K562 (cell line): Measurements from ENCODE around the gene RGS3. TPM values are rescaled to one million over a fixed set of nuclear protein-coding genes. Genes with fewer than 3 reads are reported as not detected.

Experiments used
- BACH1 ChIP-seq: fragments of 200-800 bp; sonication (Bioruptor generic); IDR thresholded peaks from 2 replicates; pipeline ENCODE4 v1.6.1; 2016; ENCODE audit warnings: missing genetic modification characterization, missing compliant biosample characterization
- IRF1 ChIP-seq: sonication (generic); formaldehyde crosslinking; IDR thresholded peaks from 2 replicates; pipeline ENCODE4 v1.8.0; 2022; ENCODE audit warnings: missing genetic modification reagents, mild to moderate bottlenecking, borderline replicate concordance
- MLLT1 ChIP-seq, 2 experiments: fragments of 450-650 bp; IDR thresholded peaks; 2 replicates each; pipeline ENCODE4 v1.6.1; 2016
- MLX ChIP-seq, 2 experiments: fragments of 450-650 bp in 1 of 2; sonication (generic) in 1 of 2; formaldehyde crosslinking; conservative IDR thresholded peaks; 2 replicates each; pipeline versions ENCODE4 v1.4.0 to v1.8.1; 2020 to 2022; ENCODE audit warnings: mild to moderate bottlenecking in 1 of 2, missing genetic modification reagents in 1 of 2
- RBBP5 ChIP-seq: fragments of 200-600 bp; sonication (generic); IDR thresholded peaks from 2 replicates; pipeline ENCODE4 v1.6.1; 2012; ENCODE audit warnings: borderline replicate concordance, mild to moderate bottlenecking, low read length, control low read depth, inconsistent platforms; ENCODE audit not compliant: insufficient read depth, poor library complexity, severe bottlenecking
- SLC30A9 ChIP-seq: fragments of 250-450 bp; sonication (Bioruptor Pico); IDR thresholded peaks from 2 replicates; pipeline ENCODE4 v1.8.0; 2022; ENCODE audit warnings: mild to moderate bottlenecking, moderate library complexity
- ZC3H4 ChIP-seq: sonication (generic); formaldehyde crosslinking; IDR thresholded peaks from 2 replicates; pipeline ENCODE4 v1.9.0; 2021; ENCODE audit warnings: missing genetic modification reagents, borderline replicate concordance
- polyA plus RNA-seq, 8 experiments: library from polyadenylated mRNA; depleted of rRNA in 4 of 8; stranded (reverse) in 5 of 8; unstranded in 3 of 8; fragments of >200 nt; fragmentation: Nextera tagmentation in 2 of 8; fragmentation: Illumina TruSeq in 1 of 8; extraction: Ambion mirVana in 2 of 8; extraction: Trizol in 1 of 8; gene quantifications; 2 replicates each; pipeline versions ENCODE4 v1.2.1 to v1.2.3, GENCODE V29; 2011 to 2014; ENCODE audit warnings: inconsistent platforms in 1 of 8, missing spikeins in 1 of 8
- total RNA-seq, 7 experiments: library from RNA; depleted of rRNA in 6 of 7; stranded (reverse); fragments of >200 nt in 6 of 7; fragmentation: Illumina TruSeq in 2 of 7; extraction: Trizol in 2 of 7; gene quantifications; 2 replicates each; pipeline versions ENCODE4 v1.2.1 to v1.2.3, GENCODE V29; 2011 to 2021; ENCODE audit warnings: low replicate concordance in 1 of 7
- TF ChIP-seq, protein P1 (sequence below), 2 experiments: fragments of 150-350 bp in 1 of 2; IDR thresholded peaks; 2 replicates each; pipeline ENCODE4 v1.6.1; 2012 to 2016; ENCODE audit warnings: low read depth in 2 of 2, low read length in 2 of 2, mild to moderate bottlenecking in 1 of 2, moderate library complexity in 1 of 2
- TF ChIP-seq, protein P2 (sequence below), 2 experiments: IDR thresholded peaks; 2 replicates each; pipeline ENCODE4 v1.6.1; 2012; ENCODE audit warnings: improper control_type of control experiment in 2 of 2, low read depth in 2 of 2, low read length in 2 of 2, borderline replicate concordance in 1 of 2
- TF ChIP-seq, protein P3 (sequence below): fragments of 450-650 bp; IDR thresholded peaks from 2 replicates; pipeline ENCODE4 v1.6.1; 2018; ENCODE audit not compliant: partially characterized antibody

RGS3 gene
- total and polyA plus RNA-seq, 9 of the 15 experiments (the other 6 are each of a cell fraction or from before 2014, with no cell fraction given), result 0.08 to 2.9 (median 0.95) TPM

DNA sequence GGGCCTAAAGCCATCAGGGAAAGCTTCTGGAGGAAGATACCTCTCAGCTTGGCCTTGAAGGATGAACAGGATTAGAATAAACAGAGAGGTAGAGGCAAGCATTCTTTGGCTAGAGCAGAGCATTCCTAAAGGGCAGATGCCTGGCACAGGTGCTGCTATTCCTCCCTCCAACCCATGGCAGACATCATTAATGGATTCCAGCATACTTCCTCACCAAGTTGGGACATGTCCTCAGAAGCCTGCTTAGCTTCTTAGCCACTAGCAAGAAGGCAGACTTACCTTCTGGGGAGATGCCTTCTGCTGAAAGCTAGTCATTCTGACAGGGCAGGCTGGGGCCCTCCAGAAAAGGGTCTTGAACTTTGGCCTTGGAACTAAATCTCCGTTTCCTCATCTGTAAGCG is 122.0 kb downstream of the RGS3 start (continued):
- TF ChIP-seq MLLT1 (IDR thresholded peaks at IDR 0.05) (0 out of 4 replicates have a peak, but pooled peaks of 1 of the 2 experiments have one; percentile 55), BACH1 (tag) (no peak), RBBP5 (no peak), ZC3H4 (no peak), IRF1 (CRISPR knock-in tag) (no peak), MLX (CRISPR knock-in tag; conservative IDR thresholded peaks at IDR 0.05) (no peak), SLC30A9 (CRISPR knock-in tag) (no peak)
- TF ChIP-seq, protein P1, sequence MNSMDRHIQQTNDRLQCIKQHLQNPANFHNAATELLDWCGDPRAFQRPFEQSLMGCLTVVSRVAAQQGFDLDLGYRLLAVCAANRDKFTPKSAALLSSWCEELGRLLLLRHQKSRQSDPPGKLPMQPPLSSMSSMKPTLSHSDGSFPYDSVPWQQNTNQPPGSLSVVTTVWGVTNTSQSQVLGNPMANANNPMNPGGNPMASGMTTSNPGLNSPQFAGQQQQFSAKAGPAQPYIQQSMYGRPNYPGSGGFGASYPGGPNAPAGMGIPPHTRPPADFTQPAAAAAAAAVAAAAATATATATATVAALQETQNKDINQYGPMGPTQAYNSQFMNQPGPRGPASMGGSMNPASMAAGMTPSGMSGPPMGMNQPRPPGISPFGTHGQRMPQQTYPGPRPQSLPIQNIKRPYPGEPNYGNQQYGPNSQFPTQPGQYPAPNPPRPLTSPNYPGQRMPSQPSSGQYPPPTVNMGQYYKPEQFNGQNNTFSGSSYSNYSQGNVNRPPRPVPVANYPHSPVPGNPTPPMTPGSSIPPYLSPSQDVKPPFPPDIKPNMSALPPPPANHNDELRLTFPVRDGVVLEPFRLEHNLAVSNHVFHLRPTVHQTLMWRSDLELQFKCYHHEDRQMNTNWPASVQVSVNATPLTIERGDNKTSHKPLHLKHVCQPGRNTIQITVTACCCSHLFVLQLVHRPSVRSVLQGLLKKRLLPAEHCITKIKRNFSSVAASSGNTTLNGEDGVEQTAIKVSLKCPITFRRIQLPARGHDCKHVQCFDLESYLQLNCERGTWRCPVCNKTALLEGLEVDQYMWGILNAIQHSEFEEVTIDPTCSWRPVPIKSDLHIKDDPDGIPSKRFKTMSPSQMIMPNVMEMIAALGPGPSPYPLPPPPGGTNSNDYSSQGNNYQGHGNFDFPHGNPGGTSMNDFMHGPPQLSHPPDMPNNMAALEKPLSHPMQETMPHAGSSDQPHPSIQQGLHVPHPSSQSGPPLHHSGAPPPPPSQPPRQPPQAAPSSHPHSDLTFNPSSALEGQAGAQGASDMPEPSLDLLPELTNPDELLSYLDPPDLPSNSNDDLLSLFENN (IDR thresholded peaks at IDR 0.05; ENCODE audit: low read depth in 2 of 2, low read length in 2 of 2), result 0 out of 4 replicates have a peak, but pooled peaks of 1 of the 2 experiments have one; percentile 18
- TF ChIP-seq, protein P2, sequence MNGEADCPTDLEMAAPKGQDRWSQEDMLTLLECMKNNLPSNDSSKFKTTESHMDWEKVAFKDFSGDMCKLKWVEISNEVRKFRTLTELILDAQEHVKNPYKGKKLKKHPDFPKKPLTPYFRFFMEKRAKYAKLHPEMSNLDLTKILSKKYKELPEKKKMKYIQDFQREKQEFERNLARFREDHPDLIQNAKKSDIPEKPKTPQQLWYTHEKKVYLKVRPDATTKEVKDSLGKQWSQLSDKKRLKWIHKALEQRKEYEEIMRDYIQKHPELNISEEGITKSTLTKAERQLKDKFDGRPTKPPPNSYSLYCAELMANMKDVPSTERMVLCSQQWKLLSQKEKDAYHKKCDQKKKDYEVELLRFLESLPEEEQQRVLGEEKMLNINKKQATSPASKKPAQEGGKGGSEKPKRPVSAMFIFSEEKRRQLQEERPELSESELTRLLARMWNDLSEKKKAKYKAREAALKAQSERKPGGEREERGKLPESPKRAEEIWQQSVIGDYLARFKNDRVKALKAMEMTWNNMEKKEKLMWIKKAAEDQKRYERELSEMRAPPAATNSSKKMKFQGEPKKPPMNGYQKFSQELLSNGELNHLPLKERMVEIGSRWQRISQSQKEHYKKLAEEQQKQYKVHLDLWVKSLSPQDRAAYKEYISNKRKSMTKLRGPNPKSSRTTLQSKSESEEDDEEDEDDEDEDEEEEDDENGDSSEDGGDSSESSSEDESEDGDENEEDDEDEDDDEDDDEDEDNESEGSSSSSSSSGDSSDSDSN (IDR thresholded peaks at IDR 0.05; ENCODE audit: borderline replicate concordance in 1 of 2, low read depth in 2 of 2, low read length in 2 of 2), result no peak
- TF ChIP-seq, protein P3, sequence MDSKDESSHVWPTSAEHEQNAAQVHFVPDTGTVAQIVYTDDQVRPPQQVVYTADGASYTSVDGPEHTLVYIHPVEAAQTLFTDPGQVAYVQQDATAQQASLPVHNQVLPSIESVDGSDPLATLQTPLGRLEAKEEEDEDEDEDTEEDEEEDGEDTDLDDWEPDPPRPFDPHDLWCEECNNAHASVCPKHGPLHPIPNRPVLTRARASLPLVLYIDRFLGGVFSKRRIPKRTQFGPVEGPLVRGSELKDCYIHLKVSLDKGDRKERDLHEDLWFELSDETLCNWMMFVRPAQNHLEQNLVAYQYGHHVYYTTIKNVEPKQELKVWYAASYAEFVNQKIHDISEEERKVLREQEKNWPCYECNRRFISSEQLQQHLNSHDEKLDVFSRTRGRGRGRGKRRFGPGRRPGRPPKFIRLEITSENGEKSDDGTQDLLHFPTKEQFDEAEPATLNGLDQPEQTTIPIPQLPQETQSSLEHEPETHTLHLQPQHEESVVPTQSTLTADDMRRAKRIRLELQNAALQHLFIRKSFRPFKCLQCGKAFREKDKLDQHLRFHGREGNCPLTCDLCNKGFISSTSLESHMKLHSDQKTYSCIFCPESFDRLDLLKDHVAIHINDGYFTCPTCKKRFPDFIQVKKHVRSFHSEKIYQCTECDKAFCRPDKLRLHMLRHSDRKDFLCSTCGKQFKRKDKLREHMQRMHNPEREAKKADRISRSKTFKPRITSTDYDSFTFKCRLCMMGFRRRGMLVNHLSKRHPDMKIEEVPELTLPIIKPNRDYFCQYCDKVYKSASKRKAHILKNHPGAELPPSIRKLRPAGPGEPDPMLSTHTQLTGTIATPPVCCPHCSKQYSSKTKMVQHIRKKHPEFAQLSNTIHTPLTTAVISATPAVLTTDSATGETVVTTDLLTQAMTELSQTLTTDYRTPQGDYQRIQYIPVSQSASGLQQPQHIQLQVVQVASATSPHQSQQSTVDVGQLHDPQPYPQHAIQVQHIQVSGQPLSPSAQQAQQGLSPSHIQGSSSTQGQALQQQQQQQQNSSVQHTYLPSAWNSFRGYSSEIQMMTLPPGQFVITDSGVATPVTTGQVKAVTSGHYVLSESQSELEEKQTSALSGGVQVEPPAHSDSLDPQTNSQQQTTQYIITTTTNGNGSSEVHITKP, result no peak
